Measurements from ENCODE around the gene COL4A3.

Gene COL4A3

DNA sequence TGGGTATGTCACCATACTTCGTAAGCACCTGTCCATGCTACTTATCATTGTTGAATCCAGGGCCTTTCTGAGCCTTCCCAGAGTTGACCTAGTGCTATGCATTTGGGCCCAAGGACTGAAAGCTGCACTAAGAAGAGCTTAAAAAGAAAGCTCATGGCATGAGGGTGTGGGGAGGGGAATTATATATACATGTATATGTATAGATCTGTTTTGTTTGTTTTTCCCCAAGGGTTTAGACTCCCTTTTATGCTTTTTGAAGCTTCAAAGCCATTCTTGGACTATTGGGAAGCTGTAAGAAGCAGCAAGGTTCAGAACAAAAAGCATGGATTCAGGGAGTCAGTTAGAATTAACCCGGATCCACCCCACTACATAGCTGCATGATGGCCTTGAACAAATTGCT is 183.9 kb downstream of the COL4A3 start:
- DNase-seq = no peak

DNA sequence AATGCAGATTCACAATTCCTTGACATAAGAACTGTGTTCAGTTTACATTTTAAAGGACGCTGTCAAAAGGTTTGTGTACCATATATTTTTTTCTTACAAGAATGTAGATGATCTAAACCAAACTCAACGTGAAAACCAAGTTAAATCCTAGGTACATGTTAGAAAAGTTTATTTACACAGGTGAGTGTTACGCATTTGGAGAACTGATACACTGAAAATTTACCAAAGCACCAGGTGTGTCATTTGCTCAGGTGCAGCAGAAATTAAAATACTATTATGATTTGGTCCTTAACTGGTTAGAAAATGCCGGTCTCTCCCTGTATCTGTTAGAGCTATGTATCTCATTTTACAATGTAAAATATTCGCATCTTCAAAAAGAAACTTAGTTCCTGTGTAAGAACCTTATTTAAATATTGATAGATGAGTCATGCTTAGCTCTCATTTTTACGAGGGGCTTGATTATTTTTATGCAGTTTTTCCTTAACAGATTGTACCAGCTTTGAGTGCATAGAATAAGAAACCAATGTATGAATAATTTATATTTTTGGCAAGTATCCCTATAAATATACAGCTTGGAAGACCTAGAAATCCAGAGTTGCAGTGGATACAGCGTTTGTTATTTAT is 185.7 kb downstream of the COL4A3 start:
- no peak for DNase-seq

GRCh38 chr2:227351639-227352038 is 187.2 kb downstream of the COL4A3 start:
- DNase-seq = no peak

- DNase-seq = no peak
These were observed 195.9 kb downstream of the COL4A3 start for GRCh38 chr2:227360351-227360750.

DNA sequence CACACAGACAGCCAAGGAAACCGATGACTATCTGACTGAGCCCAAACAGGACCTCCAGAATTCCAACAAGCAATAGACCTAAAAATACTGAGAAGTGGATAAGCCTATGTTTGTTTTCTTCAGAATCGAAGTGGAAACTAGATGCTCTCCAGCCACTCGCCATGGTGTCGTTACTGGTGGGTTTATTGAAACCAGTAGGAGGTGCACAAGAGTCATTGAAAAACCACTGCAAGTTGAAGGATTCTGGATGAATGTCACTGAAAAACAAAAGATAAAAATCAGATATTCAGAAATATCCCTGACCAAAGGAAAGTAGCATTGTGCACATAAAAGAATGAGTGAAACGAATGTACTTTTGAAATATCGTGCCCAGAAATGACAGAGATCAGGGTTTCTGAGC is 199.3 kb downstream of the COL4A3 start:
- DNase-seq = no peak
